Tibial nerve (tissue), 3 donors: Measurements from ENCODE around the gene PRB2.

ENCODE experiments used
- CTCF ChIP-seq, 5 experiments: fragments of 200-600 bp in 3 of 5; fragments of 450-650 bp in 2 of 5; sonication (generic) in 3 of 5; IDR thresholded peaks; one replicate each; pipeline ENCODE4 v1.5.1; 2016 to 2019; ENCODE audit warnings: antibody characterized with exemption in 5 of 5, mild to moderate bottlenecking in 3 of 5, moderate library complexity in 2 of 5
- POLR2A ChIP-seq, 2 donors: fragments of 450-650 bp; IDR thresholded peaks; one replicate each; pipeline ENCODE4 v1.6.1; 2017; ENCODE audit warnings: antibody characterized with exemption in 2 of 2, mild to moderate bottlenecking in 2 of 2, moderate library complexity in 2 of 2

DNA sequence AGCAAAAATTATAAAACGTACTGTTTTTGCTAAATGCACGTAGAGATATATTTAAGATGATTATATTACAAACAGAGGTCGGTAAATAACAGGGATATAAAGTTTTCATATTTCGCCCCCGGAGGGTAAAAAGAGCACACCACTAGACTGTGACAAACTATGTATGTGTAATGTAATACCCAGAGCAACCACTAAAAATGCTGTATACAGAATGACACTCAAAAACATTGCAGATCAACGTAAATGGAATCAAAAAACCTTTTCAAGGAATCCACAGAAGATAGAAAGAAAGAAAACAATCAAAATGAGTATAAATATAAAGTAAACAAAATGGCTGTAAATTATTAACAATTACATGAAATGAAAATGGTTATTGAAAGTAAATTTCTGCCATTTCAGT is 47.6 kb downstream of the PRB2 start:
- no peak for TF ChIP-seq POLR2A (IDR thresholded peaks at IDR 0.05)
- TF ChIP-seq CTCF (IDR thresholded peaks at IDR 0.05), result no peak
